Fibroblast of gingiva (primary cell): ENCODE measurements around the gene FTCD.

ENCODE experiments used
- DNase-seq: peaks from one replicate; pipeline ENCODE4 v3.0.0-alpha.2; 2011; ENCODE audit warnings: low read depth

Gene FTCD

GRCh38 chr21:46122758-46123683, 32.4 kb downstream of the FTCD start:
- no peak for DNase-seq

GRCh38 chr21:46122237-46122671, 33.1 kb downstream of the FTCD start:
- DNase-seq: peak; percentile 36

- DNase-seq: no peak
These were observed 33.8 kb downstream of the FTCD start for GRCh38 chr21:46121286-46122221.

- DNase-seq: no peak
These were observed 34.8 kb downstream of the FTCD start for GRCh38 chr21:46120301-46121285.

GRCh38 chr21:46119637-46120271, 35.6 kb downstream of the FTCD start:
- DNase-seq: no peak

GRCh38 chr21:46119144-46119636, 36.2 kb downstream of the FTCD start:
- no peak for DNase-seq

GRCh38 chr21:46118316-46119143, 36.8 kb downstream of the FTCD start:
- no peak for DNase-seq

- DNase-seq: no peak
These were observed 37.6 kb downstream of the FTCD start for GRCh38 chr21:46117586-46118315.

GRCh38 chr21:46116776-46117585, 38.4 kb downstream of the FTCD start:
- peak; percentile 91 for DNase-seq

- DNase-seq: no peak
These were observed 39.1 kb downstream of the FTCD start for GRCh38 chr21:46116189-46116775.

- DNase-seq: no peak
These were observed 39.8 kb downstream of the FTCD start for GRCh38 chr21:46115441-46116188.

- no peak for DNase-seq
These were observed 40.4 kb downstream of the FTCD start for GRCh38 chr21:46114963-46115362.

- no peak for DNase-seq
These were observed 41.7 kb downstream of the FTCD start for GRCh38 chr21:46113497-46114176.

- DNase-seq: no peak
These were observed 42.6 kb downstream of the FTCD start for GRCh38 chr21:46112725-46113215.

GRCh38 chr21:46111857-46112724, 43.3 kb downstream of the FTCD start:
- no peak for DNase-seq
